ENCODE data around the gene CNOT4.
A peak's percentile ranks its signal among the peaks of the same experiment; 100 is the strongest.
"Not testable (repeated sequence)": the region's sequence is repeated elsewhere in the genome, so short reads cannot be mapped to it uniquely, and the experiment has no call there.

The CNOT4 gene

GRCh38 chr7:135508883-135509588, 866 bp downstream of the CNOT4 start:
- H3K9ac ChIP-seq (ENCODE audit: insufficient read length): peak overlapping the region; percentile 91
- peak overlapping the region; percentile 86 for H3K27ac ChIP-seq
- peaks cover 7% of the 10 kb centered on the region; the same call in 1 of the 2 replicates for H3K36me3 ChIP-seq (ENCODE audit: insufficient read depth, low read length)
- TF ChIP-seq POLR2AphosphoS5 (IDR thresholded peaks at IDR 0.05; ENCODE audit: borderline replicate concordance, low read depth, low read length) (no peak), EZH2 (IDR thresholded peaks at IDR 0.05) (no peak), FOXP2 (optimal IDR thresholded peaks at IDR 0.05; ENCODE audit: control extremely low read depth, extremely low read length, insufficient read depth) (no peak)
- H3K9me3 ChIP-seq (ENCODE audit: low read depth, low read length): no peaks in the 10 kb centered on the region
- peak overlapping the region; percentile 91 for H3K4me3 ChIP-seq
- no peak for DNase-seq (ENCODE audit: low read depth, low spot score)

- no peak overlapping the region for H3K27ac ChIP-seq
- no peak overlapping the region for H3K9ac ChIP-seq (ENCODE audit: insufficient read length)
- DNase-seq (ENCODE audit: low read depth, low spot score): no peak
- no peak for TF ChIP-seq FOXP2 (optimal IDR thresholded peaks at IDR 0.05; ENCODE audit: control extremely low read depth, extremely low read length, insufficient read depth)
- TF ChIP-seq EZH2 (IDR thresholded peaks at IDR 0.05): no peak
- no peak for TF ChIP-seq POLR2AphosphoS5 (IDR thresholded peaks at IDR 0.05; ENCODE audit: borderline replicate concordance, low read depth, low read length)
- peaks cover 7% of the 10 kb centered on the region for H3K36me3 ChIP-seq (ENCODE audit: insufficient read depth, low read length)
- H3K9me3 ChIP-seq (ENCODE audit: low read depth, low read length): no peaks in the 10 kb centered on the region
- no peak overlapping the region for H3K4me3 ChIP-seq
These were observed 8.5 kb downstream of the CNOT4 start for GRCh38 chr7:135501402-135501801.

GRCh38 chr7:135499818-135500217, 10.1 kb downstream of the CNOT4 start:
- Histone ChIP-seq H3K9me3 (ENCODE audit: low read depth, low read length) (no peaks in the 10 kb centered on the region), H3K36me3 (ENCODE audit: insufficient read depth, low read length) (peaks cover under 1% of the 10 kb centered on the region), H3K4me3 (peak overlapping the region; percentile 32), H3K27ac (peak overlapping the region; percentile 75), H3K9ac (ENCODE audit: insufficient read length) (peak overlapping the region; percentile 48)
- no peak for TF ChIP-seq FOXP2 (optimal IDR thresholded peaks at IDR 0.05; ENCODE audit: control extremely low read depth, extremely low read length, insufficient read depth)
- no peak for TF ChIP-seq EZH2 (IDR thresholded peaks at IDR 0.05)
- TF ChIP-seq POLR2AphosphoS5 (IDR thresholded peaks at IDR 0.05; ENCODE audit: borderline replicate concordance, low read depth, low read length): no peak
- no peak for DNase-seq (ENCODE audit: low read depth, low spot score)

- not testable (repeated sequence) for H3K27ac ChIP-seq; H3K9me3 ChIP-seq (ENCODE audit: low read depth, low read length); H3K36me3 ChIP-seq (ENCODE audit: insufficient read depth, low read length); H3K9ac ChIP-seq (ENCODE audit: insufficient read length); H3K4me3 ChIP-seq; DNase-seq (ENCODE audit: low read depth, low spot score)
These were observed 12.7 kb downstream of the CNOT4 start for GRCh38 chr7:135497161-135497560.

- H3K9ac ChIP-seq (ENCODE audit: insufficient read length): no peak overlapping the region
- no peak for DNase-seq (ENCODE audit: low read depth, low spot score)
- TF ChIP-seq POLR2AphosphoS5 (IDR thresholded peaks at IDR 0.05; ENCODE audit: borderline replicate concordance, low read depth, low read length) (no peak), FOXP2 (optimal IDR thresholded peaks at IDR 0.05; ENCODE audit: control extremely low read depth, extremely low read length, insufficient read depth) (no peak), EZH2 (IDR thresholded peaks at IDR 0.05) (no peak)
These were observed 16.5 kb downstream of the CNOT4 start for GRCh38 chr7:135493362-135493761.

GRCh38 chr7:135492151-135492550, 17.8 kb downstream of the CNOT4 start:
- TF ChIP-seq POLR2AphosphoS5 (IDR thresholded peaks at IDR 0.05; ENCODE audit: borderline replicate concordance, low read depth, low read length): no peak
- no peak for TF ChIP-seq EZH2 (IDR thresholded peaks at IDR 0.05)
- no peak for TF ChIP-seq FOXP2 (optimal IDR thresholded peaks at IDR 0.05; ENCODE audit: control extremely low read depth, extremely low read length, insufficient read depth)
- H3K9ac ChIP-seq (ENCODE audit: insufficient read length): no peak overlapping the region
- no peak overlapping the region for H3K4me3 ChIP-seq
- H3K9me3 ChIP-seq (ENCODE audit: low read depth, low read length): no peaks in the 10 kb centered on the region
- H3K27ac ChIP-seq: no peak overlapping the region
- peaks cover 6% of the 10 kb centered on the region; the same call in 1 of the 2 replicates for H3K36me3 ChIP-seq (ENCODE audit: insufficient read depth, low read length)
- DNase-seq (ENCODE audit: low read depth, low spot score): no peak

More at GRCh38 chr7:135493362-135493761, 16.5 kb downstream of the CNOT4 start:
- Histone ChIP-seq H3K36me3 (ENCODE audit: insufficient read depth, low read length) (peaks cover 6% of the 10 kb centered on the region; the same call in 1 of the 2 replicates), H3K4me3 (no peak overlapping the region), H3K27ac (no peak overlapping the region), H3K9me3 (ENCODE audit: low read depth, low read length) (no peaks in the 10 kb centered on the region)

GRCh38 chr7:135490783-135491182, 19.1 kb downstream of the CNOT4 start:
- TF ChIP-seq EZH2 (IDR thresholded peaks at IDR 0.05) (no peak), FOXP2 (optimal IDR thresholded peaks at IDR 0.05; ENCODE audit: control extremely low read depth, extremely low read length, insufficient read depth) (no peak), POLR2AphosphoS5 (IDR thresholded peaks at IDR 0.05; ENCODE audit: borderline replicate concordance, low read depth, low read length) (no peak)
- Histone ChIP-seq H3K9me3 (ENCODE audit: low read depth, low read length) (no peaks in the 10 kb centered on the region), H3K9ac (ENCODE audit: insufficient read length) (no peak overlapping the region), H3K4me3 (no peak overlapping the region), H3K27ac (no peak overlapping the region), H3K36me3 (ENCODE audit: insufficient read depth, low read length) (peaks cover 7% of the 10 kb centered on the region)
- DNase-seq (ENCODE audit: low read depth, low spot score): no peak

GRCh38 chr7:135489791-135490190, 20.1 kb downstream of the CNOT4 start:
- Histone ChIP-seq H3K4me3 (no peak overlapping the region), H3K36me3 (ENCODE audit: insufficient read depth, low read length) (peaks cover 8% of the 10 kb centered on the region), H3K27ac (no peak overlapping the region), H3K9me3 (ENCODE audit: low read depth, low read length) (no peaks in the 10 kb centered on the region), H3K9ac (ENCODE audit: insufficient read length) (no peak overlapping the region)
- no peak for DNase-seq (ENCODE audit: low read depth, low spot score)
- no peak for TF ChIP-seq POLR2AphosphoS5 (IDR thresholded peaks at IDR 0.05; ENCODE audit: borderline replicate concordance, low read depth, low read length)
- TF ChIP-seq EZH2 (IDR thresholded peaks at IDR 0.05): no peak

Measured in SK-N-MC (cell line).